ENCODE data around the gene DEDD. TPM values are rescaled to one million over a fixed set of nuclear protein-coding genes. Genes with fewer than 3 reads are reported as not detected.

Gene DEDD
- total RNA-seq, 1 donor from 2014 or later = 40.3 TPM

GRCh38 chr1:161082996-161083747, 49.3 kb downstream of the DEDD start:
- peaks cover under 1% of the 10 kb centered on the region for H3K4me1 Mint-ChIP-seq (ENCODE audit: low read depth)
- DNase-seq (ENCODE audit: low spot score) = no peak
- no peak overlapping the region for H3K27ac Mint-ChIP-seq
- H3K36me3 Mint-ChIP-seq (ENCODE audit: low read depth) = no peaks in the 10 kb centered on the region
- intact Hi-C loops (cut with micrococcal nuclease) = no loop called here
- no peak overlapping the region for H3K4me3 Mint-ChIP-seq (ENCODE audit: low read depth)
- H3K27me3 Mint-ChIP-seq (ENCODE audit: low read depth) = peaks cover 2% of the 10 kb centered on the region
- H3K9me3 Mint-ChIP-seq = no peaks in the 10 kb centered on the region

DNA sequence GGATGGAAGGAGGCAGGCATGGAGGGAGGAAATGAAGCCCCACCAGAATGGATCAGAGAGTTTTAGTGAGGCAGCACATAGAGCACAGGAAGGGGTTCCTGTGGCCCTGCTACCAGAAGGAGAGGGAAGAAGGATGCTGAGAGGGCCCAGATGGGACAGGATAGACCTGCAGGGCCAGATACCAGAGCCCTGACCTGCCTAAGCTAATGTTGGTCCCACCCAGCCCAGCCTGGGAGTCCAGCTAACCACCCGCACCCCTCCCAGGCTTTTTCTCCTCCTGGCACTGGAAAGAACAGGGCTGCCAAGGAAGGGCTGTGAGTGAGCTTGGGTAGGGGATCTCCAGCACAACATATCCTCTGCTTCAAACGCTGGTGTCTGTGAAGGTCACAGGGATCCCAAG, 50.0 kb downstream of the DEDD start:
- Mint-ChIP-seq H3K36me3 (ENCODE audit: low read depth) (no peaks in the 10 kb centered on the region), H3K9me3 (no peaks in the 10 kb centered on the region), H3K27me3 (ENCODE audit: low read depth) (peaks cover 2% of the 10 kb centered on the region), H3K4me1 (ENCODE audit: low read depth) (no peaks in the 10 kb centered on the region), H3K4me3 (ENCODE audit: low read depth) (no peak overlapping the region), H3K27ac (no peak overlapping the region)
- intact Hi-C loops (cut with micrococcal nuclease) = no loop called here
- no peak for DNase-seq (ENCODE audit: low spot score)

- no peak overlapping the region for H3K4me3 Mint-ChIP-seq (ENCODE audit: low read depth)
- DNase-seq (ENCODE audit: low spot score) = no peak
- no peaks in the 10 kb centered on the region for H3K36me3 Mint-ChIP-seq (ENCODE audit: low read depth)
- H3K27ac Mint-ChIP-seq = no peak overlapping the region
- peaks cover 2% of the 10 kb centered on the region for H3K27me3 Mint-ChIP-seq (ENCODE audit: low read depth)
- no peaks in the 10 kb centered on the region for H3K9me3 Mint-ChIP-seq
- intact Hi-C loops (cut with micrococcal nuclease) = no loop called here
- H3K4me1 Mint-ChIP-seq (ENCODE audit: low read depth) = no peaks in the 10 kb centered on the region
Observed at GRCh38 chr1:161081519-161081918, 50.9 kb downstream of the DEDD start.

DNA sequence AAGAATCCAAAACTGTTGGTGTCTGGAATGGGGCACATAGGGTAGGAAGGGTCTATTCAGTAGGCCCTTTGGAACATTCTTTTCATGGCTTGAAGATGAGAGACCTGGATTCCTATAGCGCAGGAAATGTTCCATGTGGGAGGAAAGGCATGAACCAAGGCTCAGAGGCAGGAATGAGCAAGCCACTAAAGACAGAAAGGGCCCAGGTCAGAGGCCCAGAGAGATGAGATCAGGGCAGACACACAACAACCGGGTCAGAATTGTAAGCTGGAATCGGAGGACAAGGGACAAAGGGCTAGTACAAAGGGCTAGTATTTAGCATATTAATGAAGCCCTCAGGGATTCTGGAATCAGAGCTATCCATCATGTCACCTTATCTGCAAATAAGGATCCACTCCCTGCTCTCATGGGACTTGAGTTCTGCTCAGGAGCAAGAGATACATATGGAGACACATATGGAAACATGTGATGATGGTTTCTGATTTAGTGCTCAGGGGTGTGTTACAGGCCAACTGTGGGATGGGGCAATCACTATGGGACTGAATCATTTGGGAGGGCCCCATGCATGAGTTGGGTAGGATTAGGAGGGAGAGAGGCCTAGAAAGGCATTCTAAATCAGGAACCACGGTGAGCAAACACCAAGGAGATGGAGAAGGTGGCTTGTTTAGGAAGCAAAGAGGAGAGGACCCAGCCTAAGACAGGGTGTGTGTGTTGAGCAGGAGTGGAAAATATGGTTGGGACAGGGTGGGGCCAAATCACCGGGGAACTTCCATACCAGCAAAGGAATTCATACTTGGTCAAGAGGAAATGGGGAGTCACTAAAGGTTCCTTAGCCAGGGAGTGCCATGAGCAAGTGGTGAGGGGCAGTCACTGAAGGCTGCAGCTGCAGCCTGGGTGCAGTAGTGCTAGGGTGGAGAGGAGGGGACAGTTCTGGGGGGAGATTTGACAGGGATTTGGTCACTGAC, 51.7 kb downstream of the DEDD start:
- intact Hi-C loops (cut with micrococcal nuclease) = no loop called here
- DNase-seq (ENCODE audit: low spot score) = no peak
- no peak overlapping the region for H3K4me3 Mint-ChIP-seq (ENCODE audit: low read depth)
- no peak overlapping the region for H3K27ac Mint-ChIP-seq
- H3K27me3 Mint-ChIP-seq (ENCODE audit: low read depth) = peaks cover 2% of the 10 kb centered on the region
- no peaks in the 10 kb centered on the region for H3K9me3 Mint-ChIP-seq
- H3K4me1 Mint-ChIP-seq (ENCODE audit: low read depth) = no peaks in the 10 kb centered on the region
- H3K36me3 Mint-ChIP-seq (ENCODE audit: low read depth) = no peaks in the 10 kb centered on the region

DNA sequence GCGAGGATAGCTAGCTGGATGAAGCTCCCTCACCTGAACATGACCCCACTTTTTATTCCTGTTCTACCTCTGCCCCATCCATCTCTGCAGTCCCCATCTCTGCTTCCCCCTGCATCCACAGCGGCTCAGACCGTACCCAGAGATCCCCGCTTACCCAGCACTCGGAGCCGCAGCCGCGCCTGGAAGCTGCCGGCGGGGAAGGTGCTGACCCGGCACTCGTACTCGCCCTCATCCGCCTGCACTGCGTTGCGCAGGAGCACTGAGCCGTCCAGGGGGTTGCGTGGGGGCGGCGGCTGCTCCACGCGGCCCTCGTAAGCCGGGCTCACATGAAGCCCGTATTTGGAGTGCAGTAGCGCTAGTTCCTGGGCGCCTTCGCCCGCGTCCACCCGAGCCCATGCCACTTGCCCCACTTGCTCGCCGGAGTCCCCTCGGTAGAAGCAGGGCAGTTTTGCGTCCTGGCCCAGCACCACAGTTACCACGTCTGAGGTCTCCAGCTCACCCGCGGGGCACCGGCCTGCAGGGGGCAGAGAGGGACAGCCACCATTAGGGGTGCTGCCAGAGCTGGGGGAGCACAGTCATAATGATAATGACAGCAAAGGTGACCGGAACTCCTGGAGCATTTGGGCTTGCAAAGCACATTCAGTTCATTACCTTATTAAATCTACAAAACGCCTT, 52.9 kb downstream of the DEDD start:
- H3K36me3 Mint-ChIP-seq (ENCODE audit: low read depth) = no peaks in the 10 kb centered on the region

DNA sequence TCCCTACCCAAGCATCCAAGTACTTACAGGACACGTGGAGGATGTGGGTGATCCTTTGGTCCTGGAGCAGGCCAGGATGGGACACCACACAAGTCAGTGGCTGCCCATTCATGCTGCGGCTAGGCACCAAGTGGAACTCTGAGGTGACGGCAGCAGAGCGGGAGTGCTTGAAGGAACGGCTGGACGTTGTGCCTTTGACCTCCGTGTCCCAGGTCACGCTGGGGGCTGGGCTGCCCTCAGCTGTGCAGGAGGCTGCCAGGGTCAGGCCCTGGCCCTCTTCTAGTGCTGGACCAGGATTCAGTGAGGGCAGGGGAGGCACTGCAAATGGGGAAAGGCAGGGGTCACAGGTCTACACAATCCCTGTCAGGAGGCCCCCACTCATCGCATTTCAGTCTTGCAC, 55.0 kb downstream of the DEDD start:
- intact Hi-C loops (cut with micrococcal nuclease) = no loop called here
- H3K36me3 Mint-ChIP-seq (ENCODE audit: low read depth) = no peaks in the 10 kb centered on the region
- no peaks in the 10 kb centered on the region for H3K4me1 Mint-ChIP-seq (ENCODE audit: low read depth)
- DNase-seq (ENCODE audit: low spot score) = no peak
- H3K4me3 Mint-ChIP-seq (ENCODE audit: low read depth) = no peak overlapping the region
- H3K27me3 Mint-ChIP-seq (ENCODE audit: low read depth) = peaks cover 2% of the 10 kb centered on the region
- no peaks in the 10 kb centered on the region for H3K9me3 Mint-ChIP-seq
- no peak overlapping the region for H3K27ac Mint-ChIP-seq

More for the DNA sequence above, 52.9 kb downstream of the DEDD start:
- Mint-ChIP-seq H3K27me3 (ENCODE audit: low read depth) (peaks cover 2% of the 10 kb centered on the region), H3K27ac (no peak overlapping the region), H3K9me3 (no peaks in the 10 kb centered on the region), H3K4me3 (ENCODE audit: low read depth) (no peak overlapping the region), H3K4me1 (ENCODE audit: low read depth) (no peaks in the 10 kb centered on the region)
- no peak for DNase-seq (ENCODE audit: low spot score)
- intact Hi-C loops (cut with micrococcal nuclease) = no loop called here

- no peak for DNase-seq (ENCODE audit: low spot score)
- intact Hi-C loops (cut with micrococcal nuclease) = no loop called here
- Mint-ChIP-seq H3K4me1 (ENCODE audit: low read depth) (peaks cover 6% of the 10 kb centered on the region), H3K4me3 (ENCODE audit: low read depth) (no peak overlapping the region), H3K27me3 (ENCODE audit: low read depth) (peaks cover 2% of the 10 kb centered on the region), H3K9me3 (no peaks in the 10 kb centered on the region), H3K36me3 (ENCODE audit: low read depth) (no peaks in the 10 kb centered on the region), H3K27ac (no peak overlapping the region)
Observed at GRCh38 chr1:161076410-161076809, 56.1 kb downstream of the DEDD start.

DNA sequence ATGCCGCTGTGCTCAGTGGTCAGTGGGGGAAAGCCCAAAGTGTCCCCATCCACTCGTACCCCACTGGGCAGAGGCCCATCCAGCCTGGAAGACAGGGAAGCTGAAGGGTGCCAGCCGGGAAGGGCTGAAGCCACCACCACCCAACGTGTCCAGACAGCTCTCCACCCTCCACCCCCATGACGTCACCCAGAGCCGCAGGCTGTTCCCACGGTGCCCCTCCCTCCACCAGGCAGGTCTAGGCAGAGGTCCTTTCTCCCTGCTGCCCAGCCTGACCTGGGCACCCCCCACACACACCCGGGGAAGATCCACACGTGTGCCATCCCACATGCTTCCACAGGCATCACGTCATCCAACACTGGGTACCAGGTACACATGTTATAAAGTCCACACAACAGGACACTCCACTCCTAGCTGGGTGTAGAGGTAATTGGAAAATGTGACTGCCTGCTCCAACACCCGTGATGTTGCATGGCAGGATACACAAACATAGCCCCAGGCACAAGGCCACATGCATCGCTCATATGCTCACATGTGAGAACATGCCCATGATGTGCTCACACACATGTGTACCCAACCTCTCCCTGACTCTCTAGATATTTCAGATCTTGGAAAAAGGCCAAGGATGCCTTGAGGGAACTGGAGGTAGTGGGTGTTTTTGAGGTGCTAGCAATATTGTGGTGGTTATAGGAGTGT, 57.6 kb downstream of the DEDD start:
- H3K9me3 Mint-ChIP-seq = no peaks in the 10 kb centered on the region
- H3K27me3 Mint-ChIP-seq (ENCODE audit: low read depth) = peaks cover 2% of the 10 kb centered on the region
- H3K4me1 Mint-ChIP-seq (ENCODE audit: low read depth) = peaks cover 17% of the 10 kb centered on the region
- DNase-seq (ENCODE audit: low spot score) = no peak
- no peak overlapping the region for H3K4me3 Mint-ChIP-seq (ENCODE audit: low read depth)
- no peaks in the 10 kb centered on the region for H3K36me3 Mint-ChIP-seq (ENCODE audit: low read depth)
- intact Hi-C loops (cut with micrococcal nuclease) = loop anchor here (5.0 kb wide), 1 partner anchor 57 kb away; the partner anchor contains the start of gene DEDD
- no peak overlapping the region for H3K27ac Mint-ChIP-seq

- H3K4me1 Mint-ChIP-seq (ENCODE audit: low read depth) = peaks cover 17% of the 10 kb centered on the region
- no peak overlapping the region for H3K27ac Mint-ChIP-seq
- H3K9me3 Mint-ChIP-seq = no peaks in the 10 kb centered on the region
- intact Hi-C loops (cut with micrococcal nuclease) = loop anchor here (5.0 kb wide), 1 partner anchor 59 kb away; the partner anchor contains the start of gene DEDD
- no peak overlapping the region for H3K4me3 Mint-ChIP-seq (ENCODE audit: low read depth)
- H3K36me3 Mint-ChIP-seq (ENCODE audit: low read depth) = peaks cover 6% of the 10 kb centered on the region
- no peak for DNase-seq (ENCODE audit: low spot score)
- H3K27me3 Mint-ChIP-seq (ENCODE audit: low read depth) = no peaks in the 10 kb centered on the region
Observed at GRCh38 chr1:161073474-161074121, 58.9 kb downstream of the DEDD start.

DNA sequence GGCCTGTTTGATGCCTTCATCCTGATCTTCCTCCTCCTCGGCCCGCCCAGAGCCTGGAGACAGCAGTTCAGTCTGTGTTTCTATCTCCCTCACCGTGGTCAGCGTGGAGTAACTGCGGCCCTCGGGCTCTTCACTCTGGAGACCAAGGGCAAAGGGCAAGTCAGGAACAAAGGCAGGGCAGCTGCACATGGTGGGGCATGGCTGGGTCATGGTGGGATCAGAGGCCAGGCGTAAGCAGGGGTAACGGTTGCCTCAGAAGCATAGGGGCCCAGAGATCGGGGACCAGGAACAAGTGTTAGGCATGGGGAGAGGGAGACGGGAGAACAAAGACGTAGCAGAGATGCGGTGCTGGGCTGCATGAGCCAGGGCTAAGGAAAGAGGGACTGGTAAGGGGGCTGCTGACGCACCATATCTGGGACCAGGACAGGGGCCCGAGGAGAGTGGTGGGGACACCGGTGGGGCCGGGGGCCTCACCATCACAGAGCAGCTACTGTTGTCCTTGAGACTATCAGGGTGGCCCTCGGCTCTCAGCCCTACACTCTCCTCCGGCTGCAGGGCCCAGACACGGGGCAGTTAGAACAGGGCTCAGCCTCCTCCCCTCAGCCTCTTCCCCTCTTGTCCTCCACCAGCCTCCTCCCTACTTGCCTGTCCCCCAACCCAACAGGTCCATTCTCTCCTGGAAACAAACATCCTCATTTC, 59.6 kb downstream of the DEDD start:
- Mint-ChIP-seq H3K4me3 (ENCODE audit: low read depth) (no peak overlapping the region), H3K36me3 (ENCODE audit: low read depth) (peaks cover 11% of the 10 kb centered on the region), H3K4me1 (ENCODE audit: low read depth) (peaks cover 21% of the 10 kb centered on the region), H3K27ac (no peak overlapping the region), H3K9me3 (no peaks in the 10 kb centered on the region), H3K27me3 (ENCODE audit: low read depth) (no peaks in the 10 kb centered on the region)
- intact Hi-C loops (cut with micrococcal nuclease) = loop anchor here (5.0 kb wide), 1 partner anchor 59 kb away; the partner anchor contains the start of gene DEDD
- no peak for DNase-seq (ENCODE audit: low spot score)

GRCh38 chr1:161071886-161072371, 60.5 kb downstream of the DEDD start:
- no peak for DNase-seq (ENCODE audit: low spot score)
- intact Hi-C loops (cut with micrococcal nuclease) = loop anchor here (2.0 to 5.0 kb wide), 2 partner anchors 47 to 60 kb away; partner anchors contain the start of genes DEDD, NIT1 and PFDN2
- Mint-ChIP-seq H3K36me3 (ENCODE audit: low read depth) (peaks cover 20% of the 10 kb centered on the region), H3K9me3 (no peaks in the 10 kb centered on the region), H3K27me3 (ENCODE audit: low read depth) (no peaks in the 10 kb centered on the region), H3K27ac (no peak overlapping the region), H3K4me3 (ENCODE audit: low read depth) (no peak overlapping the region), H3K4me1 (ENCODE audit: low read depth) (peaks cover 29% of the 10 kb centered on the region)

Measured in activated T-helper 2 cell treated with anti-CD3 and anti-CD28 coated beads, Interferon-gamma antibody, Interleukin-2, Interleukin-4, amounts not matched to agents 10 μg/mL and 5 μg/mL and 100 μg/mL, durations not matched to agents 14 hours and 24 hours and 36 hours (primary cell).